ENCODE results near the gene NAT9. TPM values are rescaled to one million over a fixed set of nuclear protein-coding genes. Genes with fewer than 3 reads are reported as not detected.

NAT9 gene
- total and polyA plus RNA-seq, 4 experiments from 2014 or later, result 11.9 to 70.3 (median 39.6) TPM

DNA sequence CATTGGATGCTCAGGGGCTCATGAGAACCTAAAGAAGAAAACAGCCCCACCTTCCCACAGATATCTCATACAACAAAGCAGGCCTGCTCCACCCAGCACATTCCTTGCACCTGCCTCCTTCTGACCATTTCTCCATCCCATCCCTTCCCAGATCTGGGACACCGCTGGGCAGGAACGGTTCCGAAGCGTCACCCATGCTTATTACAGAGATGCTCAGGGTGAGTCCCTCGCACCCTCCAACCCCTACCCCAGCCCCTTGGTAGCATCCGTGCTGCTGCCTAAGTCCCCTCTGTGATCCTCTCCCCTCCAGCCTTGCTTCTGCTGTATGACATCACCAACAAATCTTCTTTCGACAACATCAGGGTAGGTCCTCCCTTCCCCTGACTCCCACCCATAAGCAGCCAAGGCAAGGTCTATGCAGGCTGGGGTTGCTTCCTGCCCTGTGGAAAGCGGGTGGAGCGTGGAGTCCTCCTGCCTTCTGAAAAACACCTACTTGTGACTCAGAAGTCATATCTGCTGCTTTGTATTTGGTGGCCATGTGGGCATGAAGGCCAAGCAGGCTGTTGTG lies 33.1 kb downstream of the NAT9 start:
- ChIA-PET POLR2A (ENCODE audit: partially characterized antibody) (interaction anchor here (0.6 to 9.1 kb wide), 18 partner anchors 8 to 276 kb away, joined by 3 to 195 read pairs (median 5); partner anchors contain the start of gene NAT9), CTCF (ENCODE audit: partially characterized antibody) (interaction anchor here (0.8 to 8.2 kb wide), 10 partner anchors 9 to 120 kb away, joined by 3 to 136 read pairs (median 11); partner anchors contain the start of gene NAT9)
- peak overlapping the region in 6 of 7 donors; percentile 88 to 96 (median 90) for H3K27ac Mint-ChIP-seq
- Histone ChIP-seq H3K4me3 (ENCODE audit: low read length in 2 of 2) (peak overlapping the region in 1 of 2 donors; percentile 30), H3K27me3 (ENCODE audit: insufficient read depth, low read length) (no peaks in the 10 kb centered on the region), H3K36me3 (ENCODE audit: insufficient read depth, low read length) (no peaks in the 10 kb centered on the region), H3K9me3 (ENCODE audit: control insufficient read depth in 1 of 2, low read length in 2 of 2) (no peaks in the 10 kb centered on the region), H3K4me1 (ENCODE audit: insufficient read depth, low read length) (peaks cover 99% of the 10 kb centered on the region), H3K27ac (ENCODE audit: low read depth, low read length) (peak overlapping the region; percentile 49)
- H3K36me3 Mint-ChIP-seq, result peaks cover 3% of the 10 kb centered on the region in 2 donors
- H3K4me1 Mint-ChIP-seq, result peaks cover 55 to 94% (median 78%) of the 10 kb centered on the region in 4 donors
- H3K9me3 Mint-ChIP-seq, result no peaks in the 10 kb centered on the region
- H3K27me3 Mint-ChIP-seq, result no peaks in the 10 kb centered on the region
- intact Hi-C loops (cut with micrococcal nuclease), result loop anchor here (1.0 kb wide), 1 partner anchor 37 kb away; no protein-coding TSS in a partner anchor
- peak overlapping the region; percentile 72 to 91 (median 80) for H3K4me3 Mint-ChIP-seq
- peak in 1 of 5 donors; percentile 46 for DNase-seq

DNA sequence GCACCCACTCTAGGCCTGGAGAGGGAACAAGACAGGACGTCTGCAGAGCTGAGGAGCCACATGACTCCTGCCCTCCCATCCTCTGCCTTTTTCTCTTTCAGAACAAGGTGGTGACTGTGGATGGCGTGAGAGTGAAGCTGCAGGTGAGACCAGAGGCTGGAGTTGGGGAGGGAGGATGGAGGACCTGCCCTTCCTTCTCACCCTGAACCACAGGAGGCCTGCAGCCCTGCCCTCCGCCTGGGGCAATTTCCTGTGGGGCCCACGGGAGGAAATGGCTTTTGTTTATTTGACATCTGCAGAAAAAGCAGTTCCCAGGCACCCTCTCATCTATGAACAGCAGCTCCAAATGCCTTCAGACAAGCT lies 34.0 kb downstream of the NAT9 start:
- Mint-ChIP-seq H3K36me3 (peaks cover 3 to 4% of the 10 kb centered on the region in 2 donors), H3K9me3 (no peaks in the 10 kb centered on the region), H3K4me3 (peak overlapping the region; percentile 72 to 91 (median 79)), H3K4me1 (peaks cover 54 to 95% (median 75%) of the 10 kb centered on the region in 4 donors), H3K27me3 (no peaks in the 10 kb centered on the region), H3K27ac (peak overlapping the region in 6 of 7 donors; percentile 88 to 96 (median 90))
- peaks cover 95% of the 10 kb centered on the region for H3K4me1 ChIP-seq (ENCODE audit: insufficient read depth, low read length)
- no peaks in the 10 kb centered on the region for H3K9me3 ChIP-seq (ENCODE audit: control insufficient read depth in 1 of 2, low read length in 2 of 2)
- DNase-seq, result peak in 4 of 5 donors; percentile 46 to 58 (median 57)
- H3K4me3 ChIP-seq (ENCODE audit: low read length in 2 of 2), result peak overlapping the region; percentile 20 to 30
- H3K27ac ChIP-seq (ENCODE audit: low read depth, low read length), result peak overlapping the region; percentile 49
- ChIA-PET CTCF (ENCODE audit: partially characterized antibody) (interaction anchor here (0.8 to 8.2 kb wide), 12 partner anchors 10 to 123 kb away, joined by 3 to 136 read pairs (median 8); partner anchors contain the start of gene NAT9), POLR2A (ENCODE audit: partially characterized antibody) (interaction anchor here (0.6 to 9.1 kb wide), 20 partner anchors 9 to 275 kb away, joined by 3 to 195 read pairs (median 5); partner anchors contain the start of genes FDXR and NAT9)
- H3K36me3 ChIP-seq (ENCODE audit: insufficient read depth, low read length), result no peaks in the 10 kb centered on the region
- intact Hi-C loops (cut with micrococcal nuclease), result loop anchor here (1.0 kb wide), 1 partner anchor 38 kb away; no protein-coding TSS in a partner anchor
- no peaks in the 10 kb centered on the region for H3K27me3 ChIP-seq (ENCODE audit: insufficient read depth, low read length)

DNA sequence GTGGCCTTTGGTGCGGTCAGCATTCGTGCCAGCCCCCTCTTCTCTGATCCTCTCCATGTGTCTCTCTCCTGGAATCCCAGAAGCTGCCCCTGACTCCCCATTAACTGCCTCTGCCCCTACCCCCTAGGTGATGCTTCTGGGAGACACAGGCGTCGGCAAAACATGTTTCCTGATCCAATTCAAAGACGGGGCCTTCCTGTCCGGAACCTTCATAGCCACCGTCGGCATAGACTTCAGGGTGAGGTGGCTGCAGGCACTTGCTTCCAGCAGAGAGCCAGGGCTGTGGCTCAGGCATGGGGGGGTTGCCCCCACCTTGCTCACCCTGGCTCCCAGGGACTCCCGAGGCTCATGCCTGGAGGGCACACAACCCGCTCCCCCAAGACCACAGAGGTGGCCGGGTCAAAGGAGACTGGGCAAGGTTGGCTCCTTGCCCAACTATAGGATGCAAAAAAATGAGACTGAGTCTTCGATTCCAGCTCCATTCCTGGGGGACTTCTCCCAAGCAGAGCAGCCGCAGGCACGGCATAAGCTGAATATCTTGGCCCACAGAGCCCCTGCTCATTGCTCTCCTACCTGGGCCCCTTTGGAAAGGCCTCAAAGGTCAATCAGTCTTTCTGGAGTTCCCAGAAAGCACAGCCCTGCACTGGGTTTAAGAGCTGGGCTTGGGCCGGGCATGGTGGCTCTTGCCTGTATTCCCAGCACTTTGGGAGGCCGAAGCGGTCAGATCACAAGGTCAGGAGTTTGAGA lies 35.3 kb downstream of the NAT9 start:
- Histone ChIP-seq H3K27me3 (ENCODE audit: insufficient read depth, low read length) (no peaks in the 10 kb centered on the region), H3K4me1 (ENCODE audit: insufficient read depth, low read length) (peaks cover 89% of the 10 kb centered on the region), H3K9me3 (ENCODE audit: control insufficient read depth in 1 of 2, low read length in 2 of 2) (no peaks in the 10 kb centered on the region), H3K27ac (ENCODE audit: low read depth, low read length) (peak overlapping the region; percentile 49), H3K36me3 (ENCODE audit: insufficient read depth, low read length) (no peaks in the 10 kb centered on the region), H3K4me3 (ENCODE audit: low read length in 2 of 2) (no peak overlapping the region)
- ChIA-PET CTCF (ENCODE audit: partially characterized antibody) (interaction anchor here (1.6 to 8.2 kb wide), 7 partner anchors 11 to 124 kb away, joined by 4 to 136 read pairs (median 19); partner anchors contain the start of gene NAT9), POLR2A (ENCODE audit: partially characterized antibody) (interaction anchor here (1.3 to 9.1 kb wide), 7 partner anchors 10 to 131 kb away, joined by 3 to 195 read pairs (median 12); partner anchors contain the start of genes FDXR and NAT9)
- peak overlapping the region in 6 of 8 donors; percentile 72 to 91 (median 82) for H3K4me3 Mint-ChIP-seq
- intact Hi-C loops (cut with micrococcal nuclease), result no loop called here
- peak overlapping the region in 6 of 7 donors; percentile 84 to 96 (median 94) for H3K27ac Mint-ChIP-seq
- H3K36me3 Mint-ChIP-seq, result peaks cover 3 to 4% of the 10 kb centered on the region in 2 donors
- H3K4me1 Mint-ChIP-seq, result peaks cover 52 to 89% (median 69%) of the 10 kb centered on the region in 4 donors
- no peak for DNase-seq
- no peaks in the 10 kb centered on the region for H3K27me3 Mint-ChIP-seq
- no peaks in the 10 kb centered on the region for H3K9me3 Mint-ChIP-seq

DNA sequence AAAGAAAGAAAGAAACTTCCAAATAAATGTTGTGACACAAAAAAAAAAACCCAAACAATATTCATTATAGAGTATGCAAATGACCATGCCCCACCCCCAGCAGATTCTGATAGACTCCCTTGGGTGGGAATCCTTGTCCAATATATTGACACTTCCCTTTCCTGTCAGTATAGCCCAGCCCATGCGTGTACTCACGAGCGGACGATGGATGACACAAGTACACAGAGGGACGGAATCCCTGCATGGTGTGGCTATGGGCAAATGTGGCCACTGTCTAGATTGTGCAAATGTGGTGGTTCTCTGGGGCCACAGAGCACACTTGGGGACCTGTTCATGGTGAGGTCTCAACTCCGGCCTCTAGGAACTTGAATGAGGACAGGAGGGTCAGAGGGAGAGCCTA lies 36.0 kb downstream of the NAT9 start:
- Mint-ChIP-seq H3K4me1 (peaks cover 52 to 86% (median 68%) of the 10 kb centered on the region in 4 donors), H3K9me3 (no peaks in the 10 kb centered on the region), H3K36me3 (peaks cover 3 to 4% of the 10 kb centered on the region in 2 donors), H3K27ac (peak overlapping the region in 6 of 7 donors; percentile 59 to 95 (median 80)), H3K27me3 (no peaks in the 10 kb centered on the region), H3K4me3 (peak overlapping the region in 6 of 8 donors; percentile 32 to 96 (median 62))
- H3K9me3 ChIP-seq (ENCODE audit: control insufficient read depth in 1 of 2, low read length in 2 of 2), result no peaks in the 10 kb centered on the region
- ChIA-PET POLR2A (ENCODE audit: partially characterized antibody) (interaction anchor here (5.1 to 9.1 kb wide), 2 partner anchors 9 to 35 kb away, joined by 166 to 195 read pairs; partner anchors contain the start of genes NAT9 and NHERF1), CTCF (ENCODE audit: partially characterized antibody) (interaction anchor here (1.0 to 8.2 kb wide), 3 partner anchors 19 to 83 kb away, joined by 4 to 326 read pairs (median 136); partner anchors contain the start of gene NAT9)
- DNase-seq, result peak in 1 of 5 donors; percentile 21
- H3K36me3 ChIP-seq (ENCODE audit: insufficient read depth, low read length), result no peaks in the 10 kb centered on the region
- H3K27ac ChIP-seq (ENCODE audit: low read depth, low read length), result peak overlapping the region; percentile 49
- H3K4me1 ChIP-seq (ENCODE audit: insufficient read depth, low read length), result peaks cover 83% of the 10 kb centered on the region
- H3K4me3 ChIP-seq (ENCODE audit: low read length in 2 of 2), result no peak overlapping the region
- H3K27me3 ChIP-seq (ENCODE audit: insufficient read depth, low read length), result no peaks in the 10 kb centered on the region
- intact Hi-C loops (cut with micrococcal nuclease), result no loop called here

DNA sequence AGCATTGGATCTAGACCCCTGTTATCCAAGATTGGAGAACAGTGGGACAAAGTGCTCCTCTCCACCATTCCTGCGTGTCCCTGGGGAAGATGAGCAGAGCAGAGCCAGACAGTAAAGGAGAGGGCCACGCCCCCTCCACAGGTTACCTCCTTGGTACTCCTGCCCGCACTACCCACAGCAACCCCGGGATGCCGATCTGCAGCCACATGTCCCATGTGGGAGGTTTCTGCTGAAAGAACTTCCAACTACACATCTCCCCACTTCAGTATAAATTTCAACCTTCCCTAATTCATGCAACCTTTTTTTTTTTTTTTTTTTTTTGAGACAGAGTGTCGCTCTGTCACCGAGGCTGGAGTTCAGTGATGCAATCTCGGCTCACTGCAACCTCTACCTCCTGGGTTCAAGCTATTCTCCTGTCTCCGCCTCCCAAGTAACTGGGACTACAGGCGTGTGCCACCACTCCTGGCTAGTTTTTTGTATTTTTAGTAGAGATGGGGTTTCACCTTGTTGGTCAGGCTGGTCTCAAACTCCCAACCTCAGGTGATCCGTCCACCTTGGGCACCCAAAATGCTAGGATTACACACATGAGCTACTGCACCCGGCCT lies 36.8 kb downstream of the NAT9 start:
- intact Hi-C loops (cut with micrococcal nuclease), result loop anchor here (5.0 to 10.0 kb wide), 2 partner anchors 67 to 365 kb away; no protein-coding TSS in a partner anchor
- H3K27ac Mint-ChIP-seq, result peak overlapping the region in 6 of 7 donors; percentile 85 to 95 (median 90)
- peak in 2 of 5 donors; percentile 42 to 63 for DNase-seq
- Histone ChIP-seq H3K9me3 (ENCODE audit: control insufficient read depth in 1 of 2, low read length in 2 of 2) (no peaks in the 10 kb centered on the region), H3K4me3 (ENCODE audit: low read length in 2 of 2) (peak overlapping the region; percentile 79 to 100), H3K36me3 (ENCODE audit: insufficient read depth, low read length) (no peaks in the 10 kb centered on the region), H3K27ac (ENCODE audit: low read depth, low read length) (peak overlapping the region; percentile 64), H3K4me1 (ENCODE audit: insufficient read depth, low read length) (peaks cover 74% of the 10 kb centered on the region), H3K27me3 (ENCODE audit: insufficient read depth, low read length) (no peaks in the 10 kb centered on the region)
- no peaks in the 10 kb centered on the region for H3K9me3 Mint-ChIP-seq
- H3K4me3 Mint-ChIP-seq, result peak overlapping the region; percentile 69 to 96 (median 94)
- H3K4me1 Mint-ChIP-seq, result peaks cover 49 to 85% (median 62%) of the 10 kb centered on the region in 4 donors
- peaks cover 2 to 3% of the 10 kb centered on the region in 2 donors for H3K36me3 Mint-ChIP-seq
- ChIA-PET POLR2A (ENCODE audit: partially characterized antibody) (interaction anchor here (1.6 to 9.1 kb wide), 8 partner anchors 10 to 134 kb away, joined by 4 to 195 read pairs (median 26); partner anchors contain the start of genes FDXR, NAT9 and NHERF1), CTCF (ENCODE audit: partially characterized antibody) (interaction anchor here (0.7 to 8.2 kb wide), 10 partner anchors 7 to 283 kb away, joined by 3 to 326 read pairs (median 26); partner anchors contain the start of gene NAT9)
- H3K27me3 Mint-ChIP-seq, result no peaks in the 10 kb centered on the region
